ENCODE measurements around the gene SNX25. TPM values are rescaled to one million over a fixed set of nuclear protein-coding genes. Genes with fewer than 3 reads are reported as not detected.
"Not testable (repeated sequence)": the region's sequence is repeated elsewhere in the genome, so short reads cannot be mapped to it uniquely, and the experiment has no call there.

Gene SNX25
- total and polyA plus RNA-seq, 8 donors = 2.6 to 36.8 (median 8.3) TPM

GRCh38 chr4:185257694-185258093, 48.3 kb downstream of the SNX25 start:
- Histone ChIP-seq H3K36me3 (peaks cover 0 to 3% (median under 1%) of the 10 kb centered on the region in 4 donors), H3K4me3 (no peak overlapping the region), H3K27ac (no peak overlapping the region), H3K4me1 (peaks cover 0 to 12% (median 5%) of the 10 kb centered on the region in 4 donors), H3K9me3 (no peaks in the 10 kb centered on the region), H3K27me3 (no peaks in the 10 kb centered on the region)
- no peak for DNase-seq
- 88 to 98% (median 97%) methylated on average over 1 of the region's 1 CpG for WGBS, 5 donors
- TF ChIP-seq CTCF (IDR thresholded peaks at IDR 0.05) (no peak), EP300 (IDR thresholded peaks at IDR 0.05) (no peak), POLR2AphosphoS5 (IDR thresholded peaks at IDR 0.05) (no peak)
- intact Hi-C loops (cut with DNase I; ENCODE audit: low total_unique reads) = no loop called here

- H3K9me3 ChIP-seq; H3K4me3 ChIP-seq; DNase-seq; intact Hi-C loops (cut with DNase I; ENCODE audit: low total_unique reads); H3K36me3 ChIP-seq; H3K27ac ChIP-seq; H3K27me3 ChIP-seq: not testable (repeated sequence)
- peak in 1 of 3 donors; percentile 3 for TF ChIP-seq POLR2AphosphoS5 (IDR thresholded peaks at IDR 0.05)
- H3K4me1 ChIP-seq = peaks cover 0 to 12% (median 5%) of the 10 kb centered on the region in 4 donors
- WGBS, 5 donors = 12 to 25% (median 18%) methylated on average over 2 of the region's 2 CpGs
Observed at GRCh38 chr4:185258741-185259140, 49.3 kb downstream of the SNX25 start.

- Histone ChIP-seq H3K9me3 (no peaks in the 10 kb centered on the region), H3K27me3 (no peaks in the 10 kb centered on the region), H3K4me3 (no peak overlapping the region), H3K36me3 (peaks cover 0 to 6% (median 2%) of the 10 kb centered on the region in 4 donors), H3K4me1 (peaks cover 0 to 12% (median 5%) of the 10 kb centered on the region in 4 donors), H3K27ac (no peak overlapping the region)
- WGBS, 5 donors = 90 to 98% (median 96%) methylated on average over 8 of the region's 8 CpGs
- intact Hi-C loops (cut with DNase I; ENCODE audit: low total_unique reads) = no loop called here
- TF ChIP-seq POLR2AphosphoS5 (IDR thresholded peaks at IDR 0.05) (no peak), POLR2A (IDR thresholded peaks at IDR 0.05) (no peak), CTCF (IDR thresholded peaks at IDR 0.05) (no peak), EP300 (IDR thresholded peaks at IDR 0.05) (no peak)
- no peak for DNase-seq
Observed at GRCh38 chr4:185259719-185260118, 50.3 kb downstream of the SNX25 start.

- Histone ChIP-seq H3K4me3 (no peak overlapping the region), H3K27me3 (no peaks in the 10 kb centered on the region), H3K27ac (no peak overlapping the region), H3K36me3 (peaks cover 0 to 12% (median 5%) of the 10 kb centered on the region in 4 donors), H3K4me1 (peaks cover 0 to 12% (median 5%) of the 10 kb centered on the region in 4 donors), H3K9me3 (no peaks in the 10 kb centered on the region)
- no peak for TF ChIP-seq EP300 (IDR thresholded peaks at IDR 0.05)
- TF ChIP-seq POLR2AphosphoS5 (IDR thresholded peaks at IDR 0.05) = no peak
- no peak for TF ChIP-seq POLR2A (IDR thresholded peaks at IDR 0.05)
- intact Hi-C loops (cut with DNase I; ENCODE audit: low total_unique reads) = no loop called here
- DNase-seq = no peak
- WGBS, 5 donors = 56 to 82% (median 76%) methylated on average over 4 of the region's 4 CpGs
Observed at GRCh38 chr4:185261946-185262345, 52.5 kb downstream of the SNX25 start.

- no peak for DNase-seq
- Histone ChIP-seq H3K9me3 (no peaks in the 10 kb centered on the region), H3K27ac (no peak overlapping the region), H3K27me3 (no peaks in the 10 kb centered on the region), H3K4me3 (no peak overlapping the region), H3K36me3 (peaks cover 0 to 23% (median 19%) of the 10 kb centered on the region in 4 donors), H3K4me1 (peaks cover 0 to 8% (median 4%) of the 10 kb centered on the region in 4 donors)
- 87 to 94% (median 90%) methylated on average over 2 of the region's 2 CpGs for WGBS, 5 donors
- TF ChIP-seq POLR2A (IDR thresholded peaks at IDR 0.05) (no peak), EP300 (IDR thresholded peaks at IDR 0.05) (no peak), POLR2AphosphoS5 (IDR thresholded peaks at IDR 0.05) (no peak), CTCF (IDR thresholded peaks at IDR 0.05) (no peak)
- intact Hi-C loops (cut with DNase I; ENCODE audit: low total_unique reads) = no loop called here
Observed at GRCh38 chr4:185263419-185263818, 54.0 kb downstream of the SNX25 start.

Data from stomach (tissue), 9 donors.